Ishikawa (cell line): ENCODE measurements around the gene PWP2.

ENCODE experiments used
- CEBPB ChIP-seq: IDR thresholded peaks from 2 replicates; pipeline ENCODE4 v1.6.1; 2012
- CREB1 ChIP-seq: IDR thresholded peaks from 2 replicates; pipeline ENCODE4 v1.6.1; 2012; ENCODE audit warnings: low read depth
- EGR1 ChIP-seq: IDR thresholded peaks from 2 replicates; pipeline ENCODE4 v1.6.1; 2012
- EP300 ChIP-seq: IDR thresholded peaks from 2 replicates; pipeline ENCODE4 v1.6.1; 2012; ENCODE audit warnings: borderline replicate concordance
- FOXM1 ChIP-seq: IDR thresholded peaks from 2 replicates; pipeline ENCODE4 v1.6.1; 2012; ENCODE audit warnings: low read depth, borderline replicate concordance
- MAX ChIP-seq: IDR thresholded peaks from 2 replicates; pipeline ENCODE4 v1.6.1; 2012
- NFIC ChIP-seq: IDR thresholded peaks from 2 replicates; pipeline ENCODE4 v1.6.1; 2012
- RAD21 ChIP-seq: IDR thresholded peaks from 2 replicates; pipeline ENCODE4 v1.6.1; 2012; ENCODE audit warnings: low read depth
- REST ChIP-seq: IDR thresholded peaks from 2 replicates; pipeline ENCODE4 v1.6.1; 2012; ENCODE audit warnings: low read depth, mild to moderate bottlenecking
- TAF1 ChIP-seq: IDR thresholded peaks from 2 replicates; pipeline ENCODE4 v1.6.1; 2012; ENCODE audit warnings: low read depth, mild to moderate bottlenecking
- TCF12 ChIP-seq: IDR thresholded peaks from 2 replicates; pipeline ENCODE4 v1.6.1; 2012; ENCODE audit warnings: low read depth
- TEAD4 ChIP-seq: IDR thresholded peaks from 2 replicates; pipeline ENCODE4 v1.6.1; 2012
- USF1 ChIP-seq: IDR thresholded peaks from 2 replicates; pipeline ENCODE4 v1.6.1; 2012
- YY1 ChIP-seq: IDR thresholded peaks from 2 replicates; pipeline ENCODE4 v1.6.1; 2012; ENCODE audit warnings: low read depth
- ZBTB7A ChIP-seq: IDR thresholded peaks from 2 replicates; pipeline ENCODE4 v1.6.1; 2012; ENCODE audit warnings: low read depth

Gene PWP2

GRCh38 chr21:44062380-44062779 lies 44.8 kb upstream of the PWP2 start:
- TF ChIP-seq EGR1: peak; percentile 37; the same call in 1 of the 2 replicates
- TF ChIP-seq NFIC: no peak

- TF ChIP-seq NFIC: no peak
- TF ChIP-seq USF1: no peak
- no peak for TF ChIP-seq EP300
- no peak for TF ChIP-seq FOXM1
- TF ChIP-seq TAF1: no peak
- TF ChIP-seq MAX: no peak
- no peak for TF ChIP-seq TEAD4
- TF ChIP-seq REST: no peak
- TF ChIP-seq TCF12: no peak
- no peak for TF ChIP-seq CEBPB
- no peak for TF ChIP-seq RAD21
- no peak for TF ChIP-seq EGR1
- TF ChIP-seq CREB1: no peak
- TF ChIP-seq YY1: no peak
- TF ChIP-seq ZBTB7A: no peak
Measured at GRCh38 chr21:44063151-44063912, 43.9 kb upstream of the PWP2 start.

GRCh38 chr21:44064852-44065403 lies 42.3 kb upstream of the PWP2 start:
- no peak for TF ChIP-seq TAF1
- no peak for TF ChIP-seq CREB1
- TF ChIP-seq USF1: no peak
- no peak for TF ChIP-seq NFIC
- TF ChIP-seq YY1: no peak
- TF ChIP-seq TCF12: no peak
- TF ChIP-seq ZBTB7A: no peak
- no peak for TF ChIP-seq REST
- no peak for TF ChIP-seq TEAD4
- no peak for TF ChIP-seq EGR1
- no peak for TF ChIP-seq RAD21
- TF ChIP-seq FOXM1: no peak
- TF ChIP-seq MAX: no peak
- TF ChIP-seq CEBPB: no peak
- no peak for TF ChIP-seq EP300

GRCh38 chr21:44065428-44065827 lies 41.8 kb upstream of the PWP2 start:
- TF ChIP-seq USF1: no peak
- no peak for TF ChIP-seq CREB1
- no peak for TF ChIP-seq TEAD4
- TF ChIP-seq TCF12: no peak
- TF ChIP-seq NFIC: no peak
- no peak for TF ChIP-seq EGR1
- TF ChIP-seq EP300: no peak
- TF ChIP-seq ZBTB7A: no peak
- no peak for TF ChIP-seq RAD21
- TF ChIP-seq YY1: no peak
- no peak for TF ChIP-seq MAX
- TF ChIP-seq TAF1: no peak
- TF ChIP-seq FOXM1: no peak
- TF ChIP-seq CEBPB: no peak
- TF ChIP-seq REST: no peak
